PFSK-1 (cell line): ENCODE results near the gene TBX1.

Experiments used
- FOXP2 ChIP-seq: optimal IDR thresholded peaks from 2 replicates; pipeline ENCODE3; 2011; ENCODE audit warnings: borderline replicate concordance, control low read depth, inconsistent platforms; ENCODE audit not compliant: insufficient read depth; ENCODE audit errors: extremely low read length, extremely low read depth
- POLR2AphosphoS5 ChIP-seq: IDR thresholded peaks from 2 replicates; pipeline ENCODE4 v1.6.1; 2012; ENCODE audit warnings: low read depth, mild to moderate bottlenecking, control low read depth, low read length, moderate library complexity
- REST ChIP-seq, 2 experiments: IDR thresholded peaks; 2 replicates each; pipeline versions ENCODE4 v1.6.1 to v1.8.0; 2011 to 2012; ENCODE audit warnings: low read depth in 2 of 2, low read length in 2 of 2, control low read depth in 1 of 2, inconsistent platforms in 1 of 2, mild to moderate bottlenecking in 1 of 2, moderate library complexity in 1 of 2; ENCODE audit not compliant: insufficient read depth in 1 of 2
- SIN3A ChIP-seq: IDR thresholded peaks from 2 replicates; pipeline ENCODE4 v1.6.1; 2012; ENCODE audit warnings: mild to moderate bottlenecking, low read length, moderate library complexity, borderline replicate concordance; ENCODE audit not compliant: insufficient read depth
- TAF1 ChIP-seq: IDR thresholded peaks from 2 replicates; pipeline ENCODE4 v1.6.1; 2012; ENCODE audit warnings: low read length, control low read depth, borderline replicate concordance; ENCODE audit not compliant: insufficient read depth

GRCh38 chr22:19739448-19739895, 21.1 kb upstream of the TBX1 start:
- no peak for TF ChIP-seq REST (IDR thresholded peaks at IDR 0.05; ENCODE audit: insufficient read depth in 1 of 2, low read depth in 2 of 2, low read length in 2 of 2)
- no peak for TF ChIP-seq POLR2AphosphoS5
- TF ChIP-seq TAF1 = no peak
- no peak for TF ChIP-seq SIN3A
- TF ChIP-seq FOXP2 = no peak
